GM12873 (cell line): Measurements from ENCODE around the gene AFG1L.

ENCODE experiments used
- TF ChIP-seq, protein P1 (sequence below): IDR thresholded peaks from 2 replicates; pipeline ENCODE4 v1.5.1; 2012; ENCODE audit warnings: low read depth, mild to moderate bottlenecking, moderate library complexity, low read length, control low read depth; ENCODE audit not compliant: insufficient read depth; ENCODE audit errors: missing control alignments

The AFG1L gene

DNA sequence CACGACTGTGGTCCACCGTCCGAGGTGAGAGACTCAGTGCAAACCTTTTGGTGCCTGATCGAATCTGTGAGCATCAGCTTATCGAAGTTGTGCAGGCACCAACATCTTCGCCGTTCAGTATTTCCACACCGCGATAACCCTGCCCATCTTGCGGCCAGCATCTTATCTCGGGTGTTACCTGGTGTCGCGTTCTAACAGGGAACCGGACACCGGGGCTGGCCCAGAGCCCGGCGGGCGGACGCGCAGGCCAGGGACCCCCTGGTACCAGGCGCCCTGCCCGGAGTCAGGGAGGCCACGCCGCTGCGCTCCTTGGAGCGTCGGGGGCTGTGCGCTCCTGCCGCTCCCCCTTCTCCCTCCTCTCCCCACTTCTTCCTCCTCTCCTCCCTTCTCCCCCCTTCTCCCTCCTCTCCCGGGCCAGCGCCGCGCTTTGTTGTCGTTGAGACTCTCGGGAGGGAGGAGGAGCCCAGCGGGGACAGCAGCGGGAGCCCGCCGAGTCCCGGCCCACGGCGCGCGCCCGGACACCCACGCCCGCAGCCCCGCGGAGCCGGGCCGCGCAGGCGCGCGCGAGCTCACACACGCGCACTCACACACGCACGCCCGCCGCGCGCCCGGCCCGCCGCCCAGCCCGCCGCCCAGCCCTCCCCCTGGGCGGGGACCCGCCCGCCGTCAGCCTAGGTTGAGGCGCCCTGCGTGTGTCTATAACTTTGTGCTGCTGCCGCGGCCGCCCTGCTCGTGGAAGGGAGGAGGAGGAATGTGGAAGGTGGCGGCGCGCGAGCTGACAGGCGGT lies 264.4 kb downstream of the AFG1L start:
- TF ChIP-seq, protein P1, sequence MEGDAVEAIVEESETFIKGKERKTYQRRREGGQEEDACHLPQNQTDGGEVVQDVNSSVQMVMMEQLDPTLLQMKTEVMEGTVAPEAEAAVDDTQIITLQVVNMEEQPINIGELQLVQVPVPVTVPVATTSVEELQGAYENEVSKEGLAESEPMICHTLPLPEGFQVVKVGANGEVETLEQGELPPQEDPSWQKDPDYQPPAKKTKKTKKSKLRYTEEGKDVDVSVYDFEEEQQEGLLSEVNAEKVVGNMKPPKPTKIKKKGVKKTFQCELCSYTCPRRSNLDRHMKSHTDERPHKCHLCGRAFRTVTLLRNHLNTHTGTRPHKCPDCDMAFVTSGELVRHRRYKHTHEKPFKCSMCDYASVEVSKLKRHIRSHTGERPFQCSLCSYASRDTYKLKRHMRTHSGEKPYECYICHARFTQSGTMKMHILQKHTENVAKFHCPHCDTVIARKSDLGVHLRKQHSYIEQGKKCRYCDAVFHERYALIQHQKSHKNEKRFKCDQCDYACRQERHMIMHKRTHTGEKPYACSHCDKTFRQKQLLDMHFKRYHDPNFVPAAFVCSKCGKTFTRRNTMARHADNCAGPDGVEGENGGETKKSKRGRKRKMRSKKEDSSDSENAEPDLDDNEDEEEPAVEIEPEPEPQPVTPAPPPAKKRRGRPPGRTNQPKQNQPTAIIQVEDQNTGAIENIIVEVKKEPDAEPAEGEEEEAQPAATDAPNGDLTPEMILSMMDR, result no peak

DNA sequence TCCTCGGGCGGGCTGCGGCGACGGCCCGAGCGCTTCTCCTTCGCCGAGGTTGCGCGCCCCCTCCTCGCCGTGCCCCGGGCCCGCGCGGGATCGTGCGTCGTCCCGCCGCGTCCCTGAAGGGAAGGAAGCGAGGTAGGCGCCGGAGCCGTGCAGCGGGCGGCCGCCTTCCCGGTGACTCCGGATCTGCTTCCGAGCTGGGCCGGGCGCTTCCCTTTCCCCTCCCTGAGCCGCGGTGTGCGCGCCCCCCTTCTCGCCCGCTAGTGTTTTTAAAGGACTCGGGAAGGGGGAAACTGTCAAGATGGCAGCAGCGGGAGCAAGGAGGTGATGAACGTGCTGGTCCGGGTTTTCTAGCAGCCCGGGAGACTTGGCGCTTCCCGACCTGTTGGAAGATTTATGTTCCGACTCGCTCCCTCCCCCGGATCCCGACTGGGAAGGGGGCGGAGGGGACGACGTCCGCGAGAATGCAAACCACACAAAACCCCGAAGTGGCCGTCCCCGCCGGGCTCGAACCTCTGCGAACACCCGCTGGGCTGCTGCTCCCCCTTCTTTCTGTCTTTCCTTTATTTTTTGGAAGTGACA lies 265.1 kb downstream of the AFG1L start:
- TF ChIP-seq, protein P1, result no peak

GRCh38 chr6:108560463-108561308 lies 265.8 kb downstream of the AFG1L start, which contains the start of gene FOXO3:
Gene FOXO3, plus strand, starts transcription at chr6:108560917. Its CDS starts 292 bp downstream, at chr6:108561209.
- TF ChIP-seq, protein P1, result no peak

- TF ChIP-seq, protein P1, result no peak
Measured at GRCh38 chr6:108561742-108562502, 267.1 kb downstream of the AFG1L start.

DNA sequence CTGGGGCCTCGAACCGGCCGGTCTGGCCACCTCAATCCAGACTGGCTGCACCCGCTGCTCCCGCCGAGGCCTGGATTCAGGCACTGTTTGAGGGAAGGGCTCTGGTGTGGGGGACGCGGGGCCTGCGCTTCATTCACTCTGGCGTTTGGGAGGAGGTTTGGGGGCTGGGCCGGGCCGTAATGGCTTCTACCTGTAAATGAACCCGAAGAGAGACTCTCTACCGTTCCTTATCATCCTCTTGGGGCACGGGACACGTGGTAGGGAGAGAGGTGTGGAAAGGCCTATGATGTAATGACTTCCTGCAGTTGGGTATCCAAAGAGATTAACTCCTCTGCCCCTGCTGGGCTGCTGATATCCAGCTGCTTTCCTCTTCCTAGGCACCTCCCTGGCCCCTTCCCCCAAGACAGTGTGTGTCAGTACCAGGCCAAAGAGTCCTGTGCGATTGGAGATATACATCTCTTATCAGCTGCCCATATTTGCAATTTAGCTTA lies 267.7 kb downstream of the AFG1L start:
- TF ChIP-seq, protein P1, result no peak

- TF ChIP-seq, protein P1, result no peak
Measured at GRCh38 chr6:108563292-108563691, 268.4 kb downstream of the AFG1L start.
